ENCODE results near the gene SGSM1. TPM values are rescaled to one million over a fixed set of nuclear protein-coding genes. Genes with fewer than 3 reads are reported as not detected.

The SGSM1 gene
- total RNA-seq, 4 donors from 2014 or later: 0.07 to 0.44 (median 0.41) TPM; not detected in 1

GRCh38 chr22:24920029-24920428 lies 114.0 kb downstream of the SGSM1 start:
- no peak overlapping the region for H3K27ac ChIP-seq
- no peaks in the 10 kb centered on the region for H3K9me3 ChIP-seq
- DNase-seq: no peak
- H3K4me3 ChIP-seq: no peak overlapping the region
- in situ Hi-C loops (cut with MboI; ENCODE audit: low sequenced_read_pairs in 4 of 4): no loop called here
- TF ChIP-seq, protein P1, sequence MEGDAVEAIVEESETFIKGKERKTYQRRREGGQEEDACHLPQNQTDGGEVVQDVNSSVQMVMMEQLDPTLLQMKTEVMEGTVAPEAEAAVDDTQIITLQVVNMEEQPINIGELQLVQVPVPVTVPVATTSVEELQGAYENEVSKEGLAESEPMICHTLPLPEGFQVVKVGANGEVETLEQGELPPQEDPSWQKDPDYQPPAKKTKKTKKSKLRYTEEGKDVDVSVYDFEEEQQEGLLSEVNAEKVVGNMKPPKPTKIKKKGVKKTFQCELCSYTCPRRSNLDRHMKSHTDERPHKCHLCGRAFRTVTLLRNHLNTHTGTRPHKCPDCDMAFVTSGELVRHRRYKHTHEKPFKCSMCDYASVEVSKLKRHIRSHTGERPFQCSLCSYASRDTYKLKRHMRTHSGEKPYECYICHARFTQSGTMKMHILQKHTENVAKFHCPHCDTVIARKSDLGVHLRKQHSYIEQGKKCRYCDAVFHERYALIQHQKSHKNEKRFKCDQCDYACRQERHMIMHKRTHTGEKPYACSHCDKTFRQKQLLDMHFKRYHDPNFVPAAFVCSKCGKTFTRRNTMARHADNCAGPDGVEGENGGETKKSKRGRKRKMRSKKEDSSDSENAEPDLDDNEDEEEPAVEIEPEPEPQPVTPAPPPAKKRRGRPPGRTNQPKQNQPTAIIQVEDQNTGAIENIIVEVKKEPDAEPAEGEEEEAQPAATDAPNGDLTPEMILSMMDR (IDR thresholded peaks at IDR 0.05 in 4 of 5, conservative IDR thresholded peaks at IDR 0.05 in 1 of 5): no peak
- no peak for TF ChIP-seq POLR2A (IDR thresholded peaks at IDR 0.05)
- ATAC-seq: no peak
- no peaks in the 10 kb centered on the region for H3K36me3 ChIP-seq
- intact Hi-C loops (cut with DNase I; ENCODE audit: low total_unique reads): no loop called here
- H3K27me3 ChIP-seq: no peaks in the 10 kb centered on the region
- no peaks in the 10 kb centered on the region for H3K4me1 ChIP-seq

GRCh38 chr22:24925586-24926427 lies 119.8 kb downstream of the SGSM1 start:
- Histone ChIP-seq H3K36me3 (no peaks in the 10 kb centered on the region), H3K27me3 (no peaks in the 10 kb centered on the region), H3K4me3 (no peak overlapping the region), H3K9me3 (no peaks in the 10 kb centered on the region), H3K4me1 (no peaks in the 10 kb centered on the region), H3K27ac (no peak overlapping the region)
- intact Hi-C loops (cut with DNase I; ENCODE audit: low total_unique reads): no loop called here
- ATAC-seq (no peak), DNase-seq (no peak)
- in situ Hi-C loops (cut with MboI; ENCODE audit: low sequenced_read_pairs in 4 of 4): loop anchor here in 1 of 4 donors (25.0 kb wide), 1 partner anchor 261 kb away; the partner anchor contains the start of gene CRYBB3
- TF ChIP-seq POLR2A (IDR thresholded peaks at IDR 0.05): no peak
- TF ChIP-seq, protein P1 (IDR thresholded peaks at IDR 0.05 in 4 of 5, conservative IDR thresholded peaks at IDR 0.05 in 1 of 5): no peak

DNA sequence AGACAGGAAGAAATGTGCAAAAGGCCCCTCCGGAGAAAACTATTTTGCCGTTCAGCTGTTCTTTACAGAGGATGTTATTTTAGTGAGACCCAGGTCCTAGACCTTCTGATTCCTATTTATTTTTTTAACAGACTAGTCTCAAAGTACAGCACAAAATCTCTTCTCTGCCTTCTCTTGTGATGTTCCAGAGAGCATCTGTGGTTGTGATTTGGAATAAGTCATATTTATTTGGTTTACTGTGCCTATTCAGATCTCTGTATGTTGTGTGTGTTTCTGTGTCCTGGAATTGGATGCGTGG lies 120.4 kb downstream of the SGSM1 start:
- Histone ChIP-seq H3K27me3 (no peaks in the 10 kb centered on the region), H3K4me3 (no peak overlapping the region), H3K27ac (no peak overlapping the region), H3K9me3 (no peaks in the 10 kb centered on the region), H3K36me3 (no peaks in the 10 kb centered on the region), H3K4me1 (no peaks in the 10 kb centered on the region)
- DNase-seq (no peak), ATAC-seq (no peak)
- in situ Hi-C loops (cut with MboI; ENCODE audit: low sequenced_read_pairs in 4 of 4): loop anchor here in 1 of 4 donors (25.0 kb wide), 1 partner anchor 261 kb away; the partner anchor contains the start of gene CRYBB3
- intact Hi-C loops (cut with DNase I; ENCODE audit: low total_unique reads): no loop called here
- TF ChIP-seq, protein P1 (IDR thresholded peaks at IDR 0.05 in 4 of 5, conservative IDR thresholded peaks at IDR 0.05 in 1 of 5): no peak
- TF ChIP-seq POLR2A (IDR thresholded peaks at IDR 0.05): no peak

- H3K4me1 ChIP-seq: no peaks in the 10 kb centered on the region
- H3K27ac ChIP-seq: no peak overlapping the region
- no peak overlapping the region for H3K4me3 ChIP-seq
- TF ChIP-seq, protein P1 (IDR thresholded peaks at IDR 0.05 in 4 of 5, conservative IDR thresholded peaks at IDR 0.05 in 1 of 5): no peak
- no peak for TF ChIP-seq POLR2A (IDR thresholded peaks at IDR 0.05)
- intact Hi-C loops (cut with DNase I; ENCODE audit: low total_unique reads) (no loop called here), in situ Hi-C loops (cut with MboI; ENCODE audit: low sequenced_read_pairs in 4 of 4) (loop anchor here in 1 of 4 donors (25.0 kb wide), 1 partner anchor 260 kb away; the partner anchor contains the start of gene CRYBB3)
- H3K9me3 ChIP-seq: no peaks in the 10 kb centered on the region
- H3K27me3 ChIP-seq: no peaks in the 10 kb centered on the region
- no peaks in the 10 kb centered on the region for H3K36me3 ChIP-seq
- ATAC-seq: no peak
- no peak for DNase-seq
Observed at GRCh38 chr22:24926849-24927579, 121.0 kb downstream of the SGSM1 start.

Data from gastrocnemius medialis (tissue), 4 donors.